Calu3 (cell line): ENCODE results near the gene RPTOR. TPM values are rescaled to one million over a fixed set of nuclear protein-coding genes. Genes with fewer than 3 reads are reported as not detected.

Source experiments
- BruUV-seq: library from RNA; stranded (reverse); fragments of 400-500 nt; replicated peaks from 2 replicates; lab custom pipeline; 2021; lab: Mats Ljungman, UMichigan
- CTCF ChIA-PET: fragments of 300-600 bp; sonication (Branson Sonifier 250); formaldehyde crosslinking; loops from one replicate; lab custom pipeline; 2022; ENCODE audit warnings: antibody characterized with exemption; lab: Charles Lee
- DNase-seq: peaks from one replicate; pipeline ENCODE4 v3.0.0; 2022
- H3K27ac Mint-ChIP-seq: one replicate; pipeline ENCODE4 v1.8.0; 2022; ENCODE audit warnings: mixed read lengths; ENCODE audit not compliant: unreplicated experiment
- H3K27me3 Mint-ChIP-seq: one replicate; pipeline ENCODE4 v1.8.0; 2022; ENCODE audit warnings: mixed read lengths; ENCODE audit not compliant: unreplicated experiment
- H3K36me3 Mint-ChIP-seq: one replicate; pipeline ENCODE4 v1.8.0; 2022; ENCODE audit warnings: mild to moderate bottlenecking, moderate library complexity, mixed read lengths; ENCODE audit not compliant: insufficient read depth, unreplicated experiment
- H3K4me1 Mint-ChIP-seq: one replicate; pipeline ENCODE4 v1.8.0; 2022; ENCODE audit warnings: mild to moderate bottlenecking, low read depth, mixed read lengths; ENCODE audit not compliant: unreplicated experiment
- H3K4me3 Mint-ChIP-seq: one replicate; pipeline ENCODE4 v1.8.0; 2022; ENCODE audit warnings: mild to moderate bottlenecking, low read depth, moderate library complexity, mixed read lengths; ENCODE audit not compliant: unreplicated experiment
- H3K9me3 Mint-ChIP-seq: one replicate; pipeline ENCODE4 v1.8.0; 2022; ENCODE audit warnings: low read depth, mixed read lengths; ENCODE audit not compliant: unreplicated experiment
- CTCF ChIP-seq: fragments of 200-600 bp; IDR thresholded peaks from one replicate; pipeline ENCODE4 v1.8.0; 2022; ENCODE audit warnings: antibody characterized with exemption; ENCODE audit not compliant: unreplicated experiment
- intact Hi-C: fragments of 100-400 bp; cut with micrococcal nuclease; formaldehyde crosslinking; loops from one replicate; pipeline ENCODE4 v1.10.0; 2022; ENCODE audit not compliant: unreplicated experiment
- total RNA-seq: library from RNA; stranded (reverse); gene quantifications from 2 replicates; pipeline ENCODE4 v1.2.3, GENCODE V29; 2022

RPTOR gene
- total RNA-seq, 1 experiment from 2014 or later, result 41.8 TPM

GRCh38 chr17:80667462-80668277, 123.0 kb downstream of the RPTOR start:
- TF ChIP-seq CTCF, result no peak
- no TSS peak for BruUV-seq
- Mint-ChIP-seq H3K4me1 (peaks cover 12% of the 10 kb centered on the region), H3K4me3 (no peak overlapping the region), H3K36me3 (peaks cover 4% of the 10 kb centered on the region), H3K27ac (no peak overlapping the region), H3K27me3 (no peaks in the 10 kb centered on the region), H3K9me3 (no peaks in the 10 kb centered on the region)
- CTCF ChIA-PET, result no interaction called here
- intact Hi-C loops, result no loop called here
- no peak for DNase-seq

GRCh38 chr17:80668375-80669148, 123.9 kb downstream of the RPTOR start:
- Mint-ChIP-seq H3K27me3 (no peaks in the 10 kb centered on the region), H3K36me3 (peaks cover 4% of the 10 kb centered on the region), H3K4me3 (no peak overlapping the region), H3K9me3 (no peaks in the 10 kb centered on the region), H3K27ac (no peak overlapping the region), H3K4me1 (peaks cover 16% of the 10 kb centered on the region)
- CTCF ChIA-PET, result no interaction called here
- TF ChIP-seq CTCF, result no peak
- intact Hi-C loops, result no loop called here
- BruUV-seq, result no TSS peak
- DNase-seq, result no peak

GRCh38 chr17:80671039-80671824, 126.6 kb downstream of the RPTOR start:
- Mint-ChIP-seq H3K27me3 (no peaks in the 10 kb centered on the region), H3K27ac (no peak overlapping the region), H3K36me3 (peaks cover 4% of the 10 kb centered on the region), H3K4me1 (peaks cover 20% of the 10 kb centered on the region), H3K9me3 (no peaks in the 10 kb centered on the region), H3K4me3 (no peak overlapping the region)
- CTCF ChIA-PET, result no interaction called here
- BruUV-seq, result no TSS peak
- TF ChIP-seq CTCF, result no peak
- no peak for DNase-seq
- intact Hi-C loops, result no loop called here

- CTCF ChIA-PET, result no interaction called here
- Mint-ChIP-seq H3K36me3 (peaks cover 4% of the 10 kb centered on the region), H3K4me3 (no peak overlapping the region), H3K27me3 (no peaks in the 10 kb centered on the region), H3K9me3 (no peaks in the 10 kb centered on the region), H3K27ac (no peak overlapping the region), H3K4me1 (peaks cover 20% of the 10 kb centered on the region)
- DNase-seq, result no peak
- BruUV-seq, result no TSS peak
- intact Hi-C loops, result no loop called here
- TF ChIP-seq CTCF, result no peak
Observed at GRCh38 chr17:80671825-80672110, 127.1 kb downstream of the RPTOR start.
